Psoas muscle (tissue), 8 donors: ENCODE measurements around the gene SCTR. TPM values are rescaled to one million over a fixed set of nuclear protein-coding genes. Genes with fewer than 3 reads are reported as not detected.

ENCODE experiments used
- ATAC-seq, 4 donors: fragments of 200-7000 bp; cut with Tn5 transposase; one replicate each; pipeline ENCODE4 v1.9.1; 2020; ENCODE audit warnings: moderate library complexity in 3 of 4, mild to moderate bottlenecking in 2 of 4
- DNase-seq, 2 donors: peaks; one replicate each; pipeline ENCODE4 v3.0.0-alpha.2; 2020
- H3K27ac ChIP-seq: fragments of 200-600 bp; one replicate; pipeline ENCODE4 v1.8.0; 2022
- H3K27me3 ChIP-seq, 3 donors: fragments of 200-600 bp in 1 of 3; one replicate each; pipeline versions ENCODE4 v1.6.1 to v1.8.0; 2013 to 2022; ENCODE audit warnings: low read length in 2 of 3, mild to moderate bottlenecking in 2 of 3, moderate library complexity in 1 of 3; ENCODE audit not compliant: insufficient read depth in 3 of 3
- H3K36me3 ChIP-seq, 2 donors: fragments of 200-600 bp in 1 of 2; one replicate each; pipeline versions ENCODE4 v1.6.1 to v1.8.0; 2013 to 2022; ENCODE audit warnings: low read depth in 1 of 2, mild to moderate bottlenecking in 1 of 2, moderate library complexity in 1 of 2; ENCODE audit not compliant: insufficient read depth in 1 of 2
- H3K4me1 ChIP-seq: fragments of 200-600 bp; one replicate; pipeline ENCODE4 v1.8.0; 2022
- H3K4me3 ChIP-seq: fragments of 200-600 bp; one replicate; pipeline ENCODE4 v1.8.0; 2022; ENCODE audit warnings: mild to moderate bottlenecking
- H3K9me3 ChIP-seq: fragments of 200-600 bp; one replicate; pipeline ENCODE4 v1.8.0; 2022
- CTCF ChIP-seq: fragments of 200-600 bp; IDR thresholded peaks from one replicate; pipeline ENCODE4 v1.8.0; 2022; ENCODE audit warnings: antibody characterized with exemption
- WGBS, 3 donors: extraction: QIAGEN DNeasy Blood & Tissue Kit; methylation state at CpG; one replicate each; pipeline versions ENCODE4 v1.1.6 to v1.1.7; 2013; 5-methylcytosine and 5-hydroxymethylcytosine counted together
- intact Hi-C, 2 donors: fragments of 100-400 bp; cut with DNase I; formaldehyde crosslinking; loops; one replicate each; pipeline versions ENCODE4 v1.11.0 to v1.14.2; 2022
- polyA plus RNA-seq, 3 donors: library from polyadenylated mRNA; stranded (reverse); fragments of 200-250 nt; gene quantifications; one replicate each; pipeline ENCODE4 v1.2.3, GENCODE V29; 2013
- total RNA-seq, 4 donors: library from RNA; stranded (reverse); fragmentation: NEBNext Ultra II Directional in 2 of 4; extraction: Animal tissue kit (Norgen Biotek cat#: 25700) in 2 of 4; gene quantifications; one replicate each; pipeline versions ENCODE4 v1.2.1 to v1.2.4, GENCODE V29; 2021 to 2023
- donor health status: healthy with polysubstance abuse.
- donor health status: DM: no; HTN: no; CAD: no; lungs with moderate emphysema.
- donor health status: Bipolar disorder and iron deficiency.
- donor health status: healthy.
- donor health status: DM: yes; HTN: yes; CAD: no.
- donor health status: DM: no; HTN: no; CAD: no.
- donor health status: DM: no; HTN: no; CAD: no.
- donor health status: DM: yes; HTN: yes; CAD: no.

The SCTR gene
- total and polyA plus RNA-seq, 7 donors: 0.12 to 1.3 (median 0.57) TPM; not detected in 4

GRCh38 chr2:119482481-119483394 is 41.5 kb downstream of the SCTR start:
- Histone ChIP-seq H3K36me3 (no peaks in the 10 kb centered on the region), H3K4me1 (peaks cover 53% of the 10 kb centered on the region), H3K9me3 (no peaks in the 10 kb centered on the region), H3K27me3 (no peaks in the 10 kb centered on the region), H3K27ac (peak overlapping the region; percentile 71), H3K4me3 (no peak overlapping the region)
- intact Hi-C loops: loop anchor here (10.0 kb wide), 2 partner anchors 178 to 258 kb away; partner anchors contain the start of gene STEAP3 (in 1 of the 2)
- ATAC-seq (peak; percentile 18 to 50 (median 40)), DNase-seq (peak; percentile 45 to 75)
- TF ChIP-seq CTCF: no peak
- 15 to 27% (median 23%) methylated on average over 20 of the region's 20 CpGs for WGBS, 3 donors

DNA sequence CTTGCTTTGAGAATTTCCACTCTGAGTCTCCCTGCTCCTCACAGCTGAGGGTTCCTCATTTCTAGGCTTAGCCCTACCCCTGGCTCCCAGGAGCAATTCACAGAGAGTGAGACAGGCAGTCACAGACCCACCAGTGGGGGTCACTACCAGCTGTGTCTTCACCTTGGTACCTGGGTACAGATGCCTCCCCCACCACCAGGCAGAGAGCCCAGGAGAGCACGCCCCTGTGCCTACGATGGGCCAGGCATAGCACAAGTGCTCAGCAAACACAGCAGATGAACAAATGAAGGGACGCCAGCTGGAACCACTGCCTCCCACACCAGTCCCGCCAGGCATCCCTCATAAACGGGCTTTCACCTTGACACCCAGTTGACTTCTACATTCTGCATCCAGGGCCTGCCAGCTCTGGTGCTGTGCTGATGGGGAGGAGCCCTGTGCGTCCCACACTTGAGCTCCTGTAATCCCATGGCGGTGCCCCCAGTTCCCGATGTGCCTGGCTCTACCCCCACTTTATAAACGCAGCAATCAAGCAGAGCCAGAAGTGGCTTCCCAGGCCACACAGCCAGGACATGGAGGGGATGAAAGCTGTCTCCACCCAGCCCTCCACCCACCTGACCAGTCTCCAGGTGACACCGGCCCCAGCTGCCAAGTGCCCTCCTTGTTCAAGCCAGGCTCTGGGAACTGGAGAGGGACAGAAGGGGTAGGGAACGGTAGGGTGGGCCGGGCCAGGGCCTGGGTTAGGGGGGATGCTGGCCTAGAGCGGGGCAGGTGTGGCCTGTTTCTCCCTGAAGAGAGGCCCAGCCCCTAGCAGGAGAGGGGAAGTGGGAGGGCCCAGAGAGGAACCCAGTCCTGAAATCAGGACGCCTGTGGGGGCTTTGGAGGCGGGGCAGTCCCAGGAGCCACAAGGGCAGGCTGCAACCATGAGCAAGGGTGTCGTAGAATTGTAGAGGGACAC is 42.5 kb downstream of the SCTR start:
- H3K27ac ChIP-seq: no peak overlapping the region

DNA sequence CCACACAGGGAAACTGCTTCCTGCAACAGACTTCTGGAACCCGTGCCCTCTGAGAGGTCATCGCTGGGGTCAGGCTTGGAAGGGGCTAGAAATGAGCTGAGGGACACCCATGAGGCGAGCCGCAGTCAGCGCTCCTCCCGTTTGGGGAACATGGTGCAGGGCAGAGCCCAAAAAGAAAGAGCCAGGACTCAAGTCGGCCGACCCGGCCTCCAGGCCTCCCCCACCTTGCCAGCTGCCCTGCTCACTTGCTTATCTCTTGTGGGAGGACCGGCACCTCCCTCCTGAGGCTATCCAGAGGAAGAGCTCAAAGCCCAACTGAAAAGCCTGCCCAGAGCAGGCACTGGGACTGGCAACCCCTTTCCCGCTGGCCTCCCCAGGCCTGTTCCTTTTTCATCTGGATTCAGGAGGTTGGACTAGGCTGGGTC is 43.6 kb downstream of the SCTR start:
- Histone ChIP-seq H3K27ac (no peak overlapping the region), H3K4me1 (peaks cover 41% of the 10 kb centered on the region), H3K27me3 (no peaks in the 10 kb centered on the region), H3K36me3 (no peaks in the 10 kb centered on the region), H3K9me3 (no peaks in the 10 kb centered on the region), H3K4me3 (no peak overlapping the region)
- 88 to 92% (median 91%) methylated on average over 11 of the region's 11 CpGs for WGBS, 3 donors
- TF ChIP-seq CTCF: no peak
- ATAC-seq (no peak), DNase-seq (no peak)
- intact Hi-C loops: loop anchor here (10.0 kb wide), 2 partner anchors 176 to 256 kb away; partner anchors contain the start of gene STEAP3 (in 1 of the 2)

More for the DNA sequence above, 42.5 kb downstream of the SCTR start:
- DNase-seq (no peak), ATAC-seq (no peak)
- no peak for TF ChIP-seq CTCF
- H3K36me3 ChIP-seq: no peaks in the 10 kb centered on the region
- no peaks in the 10 kb centered on the region for H3K9me3 ChIP-seq
- peaks cover 43% of the 10 kb centered on the region for H3K4me1 ChIP-seq
- intact Hi-C loops: loop anchor here (10.0 kb wide), 2 partner anchors 177 to 257 kb away; partner anchors contain the start of gene STEAP3 (in 1 of the 2)
- whole genome bisulfite sequencing, 3 donors: 35 to 47% (median 45%) methylated on average over 16 of the region's 16 CpGs
- no peak overlapping the region for H3K4me3 ChIP-seq
- no peaks in the 10 kb centered on the region for H3K27me3 ChIP-seq

GRCh38 chr2:119480184-119480583 is 44.1 kb downstream of the SCTR start:
- Histone ChIP-seq H3K27me3 (no peaks in the 10 kb centered on the region), H3K36me3 (no peaks in the 10 kb centered on the region), H3K27ac (no peak overlapping the region), H3K4me3 (no peak overlapping the region), H3K4me1 (peaks cover 37% of the 10 kb centered on the region), H3K9me3 (no peaks in the 10 kb centered on the region)
- DNase-seq (no peak), ATAC-seq (no peak)
- no peak for TF ChIP-seq CTCF
- 91 to 93% (median 91%) methylated on average over 5 of the region's 5 CpGs for WGBS, 3 donors
- intact Hi-C loops: loop anchor here (10.0 kb wide), 2 partner anchors 175 to 255 kb away; partner anchors contain the start of gene STEAP3 (in 1 of the 2)
